Measurements from ENCODE around the gene BID. TPM values are rescaled to one million over a fixed set of nuclear protein-coding genes. Genes with fewer than 3 reads are reported as not detected.

BID gene
- total RNA-seq, 2 experiments from 2014 or later, result 59.9 to 60.3 TPM

GRCh38 chr22:17773606-17774205 is 563 bp downstream of the BID start:
- H2AFZ ChIP-seq (ENCODE audit: low read length), result no peak overlapping the region
- no TSS peak for BruUV-seq (replicated peaks)

GRCh38 chr22:17772958-17773605 is 1.2 kb downstream of the BID start:
- Histone ChIP-seq H3K9me3 (ENCODE audit: low read length) (no peaks in the 10 kb centered on the region), H3K79me2 (ENCODE audit: insufficient read depth, low read depth, low read length) (peaks cover 50% of the 10 kb centered on the region; the same call in 1 of the 2 replicates), H3K27ac (ENCODE audit: low read depth, low read length, poor library complexity, severe bottlenecking) (peak overlapping the region; percentile 79), H2AFZ (ENCODE audit: low read length) (no peak overlapping the region), H3K4me3 (ENCODE audit: low read depth, low read length, poor library complexity, severe bottlenecking) (peak overlapping the region; percentile 75), H4K20me1 (ENCODE audit: insufficient read depth, low read length) (peaks cover 20% of the 10 kb centered on the region), H3K9me2 (ENCODE audit: insufficient read depth, low read length) (no peaks in the 10 kb centered on the region), H3K4me2 (ENCODE audit: low read length) (peak overlapping the region; percentile 81), H3K36me3 (ENCODE audit: insufficient read depth, low read length) (0 out of 2 replicates have a peak, but pooled peaks cover 5% of the 10 kb centered on the region), H3K4me1 (ENCODE audit: insufficient read depth, low read length, poor library complexity, severe bottlenecking) (peaks cover 50% of the 10 kb centered on the region)
- TF ChIP-seq EZH2phosphoT487 (IDR thresholded peaks at IDR 0.05; ENCODE audit: borderline replicate concordance, low read depth, low read length) (no peak), CTCF (conservative IDR thresholded peaks at IDR 0.05; ENCODE audit: low read length) (no peak)
- ChIA-PET CTCF (ENCODE audit: unreplicated experiment) (interaction anchor here (0.5 to 2.0 kb wide), 4 partner anchors 23 to 57 kb away, joined by 3 to 6 read pairs (median 4); no protein-coding TSS in a partner anchor), POLR2A (interaction anchor here (0.8 to 2.5 kb wide), 2 partner anchors 12 to 24 kb away, joined by 3 to 8 read pairs; no protein-coding TSS in a partner anchor)
- DNase-seq (ENCODE audit: low spot score), result no peak
- no TSS peak for BruUV-seq (replicated peaks)
- intact Hi-C loops (cut with micrococcal nuclease; ENCODE audit: unreplicated experiment), result loop anchor here (1.0 to 10.0 kb wide), 3 partner anchors 31 to 294 kb away; partner anchors contain the start of gene BCL2L13

More at GRCh38 chr22:17773606-17774205, 563 bp downstream of the BID start:
- ChIA-PET CTCF (ENCODE audit: unreplicated experiment) (interaction anchor here (0.9 to 1.1 kb wide), 2 partner anchors 22 to 25 kb away, joined by 3 to 4 read pairs; no protein-coding TSS in a partner anchor), POLR2A (interaction anchor here (0.8 to 2.5 kb wide), 2 partner anchors 12 to 23 kb away, joined by 3 to 8 read pairs; no protein-coding TSS in a partner anchor)
- TF ChIP-seq CTCF (conservative IDR thresholded peaks at IDR 0.05; ENCODE audit: low read length) (no peak), EZH2phosphoT487 (IDR thresholded peaks at IDR 0.05; ENCODE audit: borderline replicate concordance, low read depth, low read length) (no peak)
- peaks cover 20% of the 10 kb centered on the region for H4K20me1 ChIP-seq (ENCODE audit: insufficient read depth, low read length)
- H3K9me2 ChIP-seq (ENCODE audit: insufficient read depth, low read length), result no peaks in the 10 kb centered on the region
- H3K9me3 ChIP-seq (ENCODE audit: low read length), result no peaks in the 10 kb centered on the region
- 0 out of 2 replicates have a peak, but pooled peaks cover 5% of the 10 kb centered on the region for H3K36me3 ChIP-seq (ENCODE audit: insufficient read depth, low read length)
- H3K4me2 ChIP-seq (ENCODE audit: low read length), result peak overlapping the region; percentile 81
- peaks cover 54% of the 10 kb centered on the region; the same call in 1 of the 2 replicates for H3K79me2 ChIP-seq (ENCODE audit: insufficient read depth, low read depth, low read length)
- intact Hi-C loops (cut with micrococcal nuclease; ENCODE audit: unreplicated experiment), result loop anchor here (5.0 to 10.0 kb wide), 2 partner anchors 139 to 294 kb away; partner anchors contain the start of gene BCL2L13
- peaks cover 56% of the 10 kb centered on the region for H3K4me1 ChIP-seq (ENCODE audit: insufficient read depth, low read length, poor library complexity, severe bottlenecking)
- H3K4me3 ChIP-seq (ENCODE audit: low read depth, low read length, poor library complexity, severe bottlenecking), result peak overlapping the region; percentile 75
- DNase-seq (ENCODE audit: low spot score), result peak; percentile 79
- peak overlapping the region; percentile 79 for H3K27ac ChIP-seq (ENCODE audit: low read depth, low read length, poor library complexity, severe bottlenecking)

All from OCI-LY7 (cell line).